ENCODE data around the gene CDKN2A. TPM values are rescaled to one million over a fixed set of nuclear protein-coding genes. Genes with fewer than 3 reads are reported as not detected.

Gene CDKN2A
- total RNA-seq, 4 donors from 2014 or later, result 0.65 to 1.00 TPM; not detected in 2

GRCh38 chr9:21997480-21997879, 3.3 kb upstream of the CDKN2A start:
- H3K36me3 ChIP-seq, result no peaks in the 10 kb centered on the region
- DNase-seq (no peak), ATAC-seq (no peak)
- intact Hi-C loops (cut with DNase I; ENCODE audit: low total_unique reads), result no loop called here
- H3K27ac ChIP-seq, result no peak overlapping the region
- peaks cover 4 to 5% of the 10 kb centered on the region in 2 donors for H3K4me1 ChIP-seq
- no peaks in the 10 kb centered on the region for H3K9me3 ChIP-seq
- no peak for TF ChIP-seq POLR2A (IDR thresholded peaks at IDR 0.05)
- no peak for TF ChIP-seq CTCF (IDR thresholded peaks at IDR 0.05 in 4 of 5, conservative IDR thresholded peaks at IDR 0.05 in 1 of 5)
- H3K27me3 ChIP-seq, result peaks cover 4 to 17% (median 10%) of the 10 kb centered on the region in 3 donors
- in situ Hi-C loops (cut with MboI; ENCODE audit: low sequenced_read_pairs in 4 of 4), result loop anchor here in 2 of 4 donors (25.0 kb wide), 1 partner anchor 660 kb away; the partner anchor contains the start of gene KLHL9 (in 2 of the 2)
- H3K4me3 ChIP-seq, result no peak overlapping the region

GRCh38 chr9:21996858-21997257, 2.7 kb upstream of the CDKN2A start:
- Histone ChIP-seq H3K27ac (no peak overlapping the region), H3K4me3 (no peak overlapping the region), H3K27me3 (peaks cover 4 to 17% (median 14%) of the 10 kb centered on the region in 3 donors), H3K36me3 (no peaks in the 10 kb centered on the region), H3K9me3 (no peaks in the 10 kb centered on the region), H3K4me1 (peaks cover 4 to 5% of the 10 kb centered on the region in 2 donors)
- intact Hi-C loops (cut with DNase I; ENCODE audit: low total_unique reads) (no loop called here), in situ Hi-C loops (cut with MboI; ENCODE audit: low sequenced_read_pairs in 4 of 4) (loop anchor here in 2 of 4 donors (25.0 kb wide), 1 partner anchor 660 kb away; the partner anchor contains the start of gene KLHL9 (in 2 of the 2))
- DNase-seq (no peak), ATAC-seq (no peak)
- TF ChIP-seq CTCF (IDR thresholded peaks at IDR 0.05 in 4 of 5, conservative IDR thresholded peaks at IDR 0.05 in 1 of 5) (no peak), POLR2A (IDR thresholded peaks at IDR 0.05) (no peak)

- Histone ChIP-seq H3K36me3 (no peaks in the 10 kb centered on the region), H3K4me3 (no peak overlapping the region), H3K9me3 (no peaks in the 10 kb centered on the region), H3K27ac (no peak overlapping the region), H3K27me3 (peaks cover 4 to 19% (median 18%) of the 10 kb centered on the region in 3 donors), H3K4me1 (peaks cover 4 to 5% of the 10 kb centered on the region in 2 donors)
- ATAC-seq (no peak), DNase-seq (no peak)
- TF ChIP-seq CTCF (IDR thresholded peaks at IDR 0.05 in 4 of 5, conservative IDR thresholded peaks at IDR 0.05 in 1 of 5) (no peak), POLR2A (IDR thresholded peaks at IDR 0.05) (no peak)
- in situ Hi-C loops (cut with MboI; ENCODE audit: low sequenced_read_pairs in 4 of 4), result loop anchor here in 2 of 4 donors (25.0 kb wide), 1 partner anchor 659 kb away; the partner anchor contains the start of gene KLHL9 (in 2 of the 2)
- intact Hi-C loops (cut with DNase I; ENCODE audit: low total_unique reads), result no loop called here
Observed at GRCh38 chr9:21996438-21996837, 2.2 kb upstream of the CDKN2A start.

GRCh38 chr9:21995666-21996398, 1.6 kb upstream of the CDKN2A start:
- no peak for DNase-seq
- intact Hi-C loops (cut with DNase I; ENCODE audit: low total_unique reads), result loop anchor here (2.0 kb wide), 1 partner anchor 13 kb away; the partner anchor contains the start of gene CDKN2B
- in situ Hi-C loops (cut with MboI; ENCODE audit: low sequenced_read_pairs in 4 of 4), result loop anchor here in 2 of 4 donors (25.0 kb wide), 1 partner anchor 659 kb away; the partner anchor contains the start of gene KLHL9 (in 2 of the 2)
- Histone ChIP-seq H3K27ac (peak overlapping the region in 3 of 4 donors; percentile 49 to 60 (median 51)), H3K4me1 (peaks cover 4 to 5% of the 10 kb centered on the region in 2 donors), H3K9me3 (no peaks in the 10 kb centered on the region), H3K27me3 (peaks cover 4 to 24% (median 24%) of the 10 kb centered on the region in 3 donors), H3K36me3 (no peaks in the 10 kb centered on the region), H3K4me3 (peak overlapping the region; percentile 76 to 95 (median 82))
- TF ChIP-seq POLR2A (IDR thresholded peaks at IDR 0.05), result no peak
- peak in 1 of 5 experiments; percentile 16 for TF ChIP-seq CTCF (IDR thresholded peaks at IDR 0.05 in 4 of 5, conservative IDR thresholded peaks at IDR 0.05 in 1 of 5)
- ATAC-seq, result peak; percentile 40 to 57

All from gastrocnemius medialis (tissue), 4 donors.